B cell (primary cell): ENCODE results near the gene MLLT6. TPM values are rescaled to one million over a fixed set of nuclear protein-coding genes. Genes with fewer than 3 reads are reported as not detected.
A peak's percentile ranks its signal among the peaks of the same experiment; 100 is the strongest.

Source experiments
- ATAC-seq: fragments of 200-7000 bp; cut with Tn5 transposase; one replicate; pipeline ENCODE4 v1.10.0; 2021; ENCODE audit warnings: low read depth, mild to moderate bottlenecking, moderate number of reproducible peaks, moderate library complexity
- CTCF ChIA-PET: fragments of 350-600 bp; sonication (Branson Sonifier 250); formaldehyde crosslinking; loops from one replicate; lab custom pipeline; 2021; ENCODE audit warnings: antibody characterized with exemption, inconsistent platforms; lab: Charles Lee
- POLR2A ChIA-PET: fragments of 350-600 bp; sonication (Branson Sonifier 250); formaldehyde crosslinking; loops from one replicate; lab custom pipeline; 2021; ENCODE audit warnings: antibody characterized with exemption; lab: Charles Lee
- DNase-seq: peaks from one replicate; pipeline ENCODE4 v3.0.0; 2013
- H2AFZ ChIP-seq: 2 replicates; pipeline ENCODE4 v1.6.1; 2012; ENCODE audit warnings: mild to moderate bottlenecking, low read depth, low read length; ENCODE audit not compliant: insufficient read depth, poor library complexity, severe bottlenecking
- H3K27ac ChIP-seq, 2 donors: 1 replicate in 1 of 2; 2 replicates in 1 of 2; pipeline ENCODE4 v1.5.1; 2012 to 2013; ENCODE audit warnings: low read length in 2 of 2, mild to moderate bottlenecking in 2 of 2, moderate library complexity in 1 of 2
- H3K27me3 ChIP-seq, 4 experiments: fragments of 200-600 bp in 1 of 4; sonication (generic) in 1 of 4; replicated peaks in 1 of 4; 1 replicate in 2 of 4; 2 replicates in 2 of 4; pipeline versions ENCODE4 v1.6.1 to v1.7.0; 2013 to 2016; ENCODE audit warnings: low read length in 3 of 4, mild to moderate bottlenecking in 2 of 4, mixed read lengths in 1 of 4, moderate library complexity in 1 of 4; ENCODE audit not compliant: insufficient read depth in 4 of 4, control insufficient read depth in 3 of 4; ENCODE audit errors: control extremely low read depth in 1 of 4
- H3K36me3 ChIP-seq, 2 experiments: replicated peaks in 1 of 2; 1 replicate in 1 of 2; 2 replicates in 1 of 2; pipeline versions ENCODE4 v1.6.1 to v1.7.1; 2013; ENCODE audit warnings: low read length in 1 of 2; ENCODE audit not compliant: insufficient read depth in 2 of 2, control insufficient read depth in 1 of 2; ENCODE audit errors: control extremely low read depth in 1 of 2, extremely low read depth in 1 of 2
- H3K4me1 ChIP-seq, 2 donors: fragments of 200-600 bp in 1 of 2; sonication (generic) in 1 of 2; 1 replicate in 1 of 2; 2 replicates in 1 of 2; pipeline versions ENCODE4 v1.5.1 to v1.6.1; 2013 to 2017; ENCODE audit warnings: low read length in 2 of 2; ENCODE audit not compliant: control insufficient read depth in 2 of 2, insufficient read depth in 2 of 2
- H3K4me2 ChIP-seq: replicated peaks from 2 replicates; pipeline ENCODE3; 2012; ENCODE audit warnings: mild to moderate bottlenecking, low read depth, low read length; ENCODE audit not compliant: poor library complexity, severe bottlenecking
- H3K4me3 ChIP-seq, 5 experiments: fragments of 200-600 bp in 1 of 5; sonication (generic) in 1 of 5; 1 replicate in 3 of 5; 2 replicates in 2 of 5; pipeline versions ENCODE4 v1.5.1 to v1.7.0; 2011 to 2016; ENCODE audit warnings: low read length in 4 of 5, mild to moderate bottlenecking in 4 of 5, low read depth in 2 of 5, control low read depth in 1 of 5, moderate library complexity in 1 of 5; ENCODE audit not compliant: insufficient read depth in 1 of 5; ENCODE audit errors: control extremely low read depth in 1 of 5, extremely low read depth in 1 of 5
- H3K79me2 ChIP-seq: fragments of 200-600 bp; sonication (generic); one replicate; pipeline ENCODE4 v1.6.0; 2016; ENCODE audit warnings: low read length; ENCODE audit not compliant: control insufficient read depth, insufficient read depth
- H3K9ac ChIP-seq: fragments of 200-600 bp; sonication (generic); 2 replicates; pipeline ENCODE4 v1.6.1; 2017; ENCODE audit warnings: mild to moderate bottlenecking, low read length, moderate library complexity
- H3K9me3 ChIP-seq, 3 donors: one replicate each; pipeline versions ENCODE4 v1.6.1 to v1.7.1; 2013; ENCODE audit warnings: low read length in 2 of 3; ENCODE audit not compliant: control insufficient read depth in 2 of 3, insufficient read depth in 1 of 3; ENCODE audit errors: control extremely low read depth in 1 of 3
- H4K20me1 ChIP-seq: 2 replicates; pipeline ENCODE4 v1.6.0; 2012; ENCODE audit warnings: mild to moderate bottlenecking, low read length; ENCODE audit not compliant: insufficient read depth, control insufficient read depth, poor library complexity, severe bottlenecking
- H3K27ac Mint-ChIP-seq: one replicate; pipeline ENCODE4 v1.8.0; 2021; ENCODE audit warnings: mixed read lengths
- H3K27me3 Mint-ChIP-seq: one replicate; pipeline ENCODE4 v1.8.0; 2021; ENCODE audit warnings: mixed read lengths
- H3K4me1 Mint-ChIP-seq: one replicate; pipeline ENCODE4 v1.8.0; 2021; ENCODE audit warnings: mixed read lengths
- H3K4me3 Mint-ChIP-seq: one replicate; pipeline ENCODE4 v1.8.0; 2021; ENCODE audit warnings: mixed read lengths
- H3K9me3 Mint-ChIP-seq: one replicate; pipeline ENCODE4 v1.8.0; 2022; ENCODE audit warnings: mixed read lengths; ENCODE audit not compliant: insufficient read depth
- CTCF ChIP-seq: fragments of 200-600 bp; IDR thresholded peaks from one replicate; pipeline ENCODE4 v1.8.0; 2022; ENCODE audit warnings: antibody characterized with exemption, mild to moderate bottlenecking
- WGBS: methylation state at CpG from one replicate; pipeline ENCODE4 v1.1.5; 2013; ENCODE audit warnings: missing lambda C conversion rate; ENCODE audit not compliant: insufficient coverage; 5-methylcytosine and 5-hydroxymethylcytosine counted together
- intact Hi-C: fragments of 100-400 bp; cut with micrococcal nuclease; formaldehyde crosslinking; loops from one replicate; pipeline ENCODE4 v1.10.0; 2022
- polyA minus RNA-seq: library from RNA; depleted of rRNA, polyadenylated mRNA; stranded (reverse); fragments of >200 nt; gene quantifications from 2 replicates; pipeline ENCODE4 v1.2.3, GENCODE V29; 2012
- polyA plus RNA-seq: library from polyadenylated mRNA; depleted of rRNA; stranded (reverse); fragments of >200 nt; gene quantifications from 2 replicates; pipeline ENCODE4 v1.2.3, GENCODE V29; 2012
- total RNA-seq, 2 donors: library from RNA; stranded (reverse); fragments of 120-200 nt in 1 of 2; gene quantifications; 1 replicate in 1 of 2; 2 replicates in 1 of 2; pipeline versions ENCODE4 v1.2.3 to v1.2.4, GENCODE V29; 2013 to 2022

MLLT6 gene
- total RNA-seq (288 and 295 TPM in 2 replicates), polyA plus RNA-seq (149 and 165 TPM in 2 replicates), polyA minus RNA-seq (120 and 173 TPM in 2 replicates)
- total RNA-seq (2013) = 93.0 TPM

- intact Hi-C loops = loop anchor here (1.0 kb wide), 1 partner anchor 25 kb away; the partner anchor contains the start of gene CISD3
- Mint-ChIP-seq H3K9me3 (no peaks in the 10 kb centered on the region), H3K27ac (peak within 1 kb of the TSS; percentile 99), H3K27me3 (no peaks in the 10 kb centered on the region), H3K4me1 (peaks cover 57% of the 10 kb centered on the region), H3K4me3 (peak within 1 kb of the TSS; percentile 99)
- H3K79me2 ChIP-seq = peaks cover 26% of the 10 kb centered on the region
- H3K36me3 ChIP-seq = peaks cover 0 to 24% of the 10 kb centered on the region in 2 experiments
- no peaks in the 10 kb centered on the region for H3K27me3 ChIP-seq
- H2AFZ ChIP-seq = peak within 1 kb of the TSS; percentile 91
- peak within 1 kb of the TSS; percentile 94 for H3K9ac ChIP-seq
- WGBS = under 1% methylated on average over 74 of the region's 100 CpGs
- ChIA-PET CTCF (interaction anchor here (1.0 to 3.8 kb wide), 8 partner anchors 19 to 449 kb away, joined by 3 to 32 read pairs (median 4); no protein-coding TSS in a partner anchor), POLR2A (interaction anchor here (0.6 to 3.7 kb wide), 10 partner anchors 19 to 464 kb away, joined by 3 to 15 read pairs (median 4); partner anchors contain the start of genes LASP1, PSMB3 and RPL23)
- H3K4me3 ChIP-seq = peak within 1 kb of the TSS; percentile 76 to 95 (median 93)
- peaks cover 40% of the 10 kb centered on the region for H4K20me1 ChIP-seq
- peak; percentile 90 for DNase-seq
- H3K9me3 ChIP-seq = no peaks in the 10 kb centered on the region
- peaks cover 20 to 56% of the 10 kb centered on the region in 2 donors for H3K4me1 ChIP-seq
- no peak for TF ChIP-seq CTCF
- peak within 1 kb of the TSS; percentile 98 for H3K4me2 ChIP-seq
- peak; percentile 42 for ATAC-seq
- H3K27ac ChIP-seq = peak within 1 kb of the TSS; percentile 91 to 97
These were observed at the start of gene MLLT6 for GRCh38 chr17:38704606-38705522. MLLT6 (plus strand) TSS chr17:38705273; CDS start chr17:38705633, 360 bp downstream.
